T-helper 9 cell (primary cell): ENCODE measurements around the gene GRM4.
A peak's percentile ranks its signal among the peaks of the same experiment; 100 is the strongest.

ENCODE experiments used
- DNase-seq: peaks from one replicate; pipeline ENCODE4 v3.0.0-alpha.2; 2020

GRM4 gene

GRCh38 chr6:34142061-34142998 lies 3.6 kb downstream of the GRM4 start:
- DNase-seq = no peak

DNA sequence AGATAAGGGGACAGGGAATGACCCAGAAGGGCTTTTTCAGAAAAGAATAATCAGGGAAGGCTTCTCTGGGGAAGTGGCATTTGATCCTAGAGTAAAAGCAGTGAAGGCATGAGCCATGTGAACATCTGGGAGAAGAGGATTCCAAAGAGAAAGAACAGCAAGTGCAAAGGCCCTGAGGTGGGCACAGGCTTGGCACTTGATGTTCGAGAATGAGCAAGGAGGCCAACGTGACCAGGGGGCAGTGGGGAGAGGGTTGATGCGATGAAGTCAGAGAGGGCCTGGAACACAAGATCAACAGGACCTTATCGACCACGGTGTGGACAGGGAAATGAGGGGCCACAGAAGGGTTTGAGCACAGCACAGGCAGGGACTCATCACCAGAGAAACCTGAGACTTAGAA lies 5.8 kb downstream of the GRM4 start:
- DNase-seq = no peak

DNA sequence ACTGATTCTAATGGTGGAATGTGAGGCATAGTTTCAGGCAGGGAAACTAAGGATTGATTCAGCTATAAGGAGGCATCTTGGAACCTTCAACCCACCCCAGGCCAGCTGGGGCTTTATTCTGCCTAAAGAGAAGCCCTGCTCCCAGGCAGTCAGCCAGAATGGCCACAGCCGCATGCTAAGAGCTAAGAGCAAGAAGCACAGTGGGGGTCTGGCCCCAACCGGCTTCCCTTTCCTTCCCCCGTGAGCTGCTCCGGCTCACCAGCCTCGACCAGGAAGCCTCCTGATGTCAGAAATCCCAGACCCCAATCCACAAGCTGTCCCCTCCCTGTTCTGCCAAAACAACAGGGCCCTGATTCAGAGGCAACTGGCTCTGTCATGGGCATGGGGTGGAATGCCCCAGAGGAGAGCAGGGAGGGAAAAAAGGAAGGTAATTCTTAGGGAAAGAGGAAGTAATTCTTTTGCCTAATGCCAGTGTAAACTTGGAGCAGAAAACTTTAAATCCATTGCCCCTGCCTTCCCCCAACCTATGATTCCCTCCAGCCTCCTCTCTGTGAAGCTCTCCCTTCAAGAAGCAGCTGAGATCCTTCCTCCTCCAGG lies 6.9 kb downstream of the GRM4 start:
- DNase-seq = no peak

GRCh38 chr6:34138191-34138590 lies 7.7 kb downstream of the GRM4 start:
- no peak for DNase-seq

GRCh38 chr6:34135541-34135940 lies 10.3 kb downstream of the GRM4 start:
- no peak for DNase-seq

GRCh38 chr6:34132486-34133185 lies 13.3 kb downstream of the GRM4 start:
- no peak for DNase-seq

DNA sequence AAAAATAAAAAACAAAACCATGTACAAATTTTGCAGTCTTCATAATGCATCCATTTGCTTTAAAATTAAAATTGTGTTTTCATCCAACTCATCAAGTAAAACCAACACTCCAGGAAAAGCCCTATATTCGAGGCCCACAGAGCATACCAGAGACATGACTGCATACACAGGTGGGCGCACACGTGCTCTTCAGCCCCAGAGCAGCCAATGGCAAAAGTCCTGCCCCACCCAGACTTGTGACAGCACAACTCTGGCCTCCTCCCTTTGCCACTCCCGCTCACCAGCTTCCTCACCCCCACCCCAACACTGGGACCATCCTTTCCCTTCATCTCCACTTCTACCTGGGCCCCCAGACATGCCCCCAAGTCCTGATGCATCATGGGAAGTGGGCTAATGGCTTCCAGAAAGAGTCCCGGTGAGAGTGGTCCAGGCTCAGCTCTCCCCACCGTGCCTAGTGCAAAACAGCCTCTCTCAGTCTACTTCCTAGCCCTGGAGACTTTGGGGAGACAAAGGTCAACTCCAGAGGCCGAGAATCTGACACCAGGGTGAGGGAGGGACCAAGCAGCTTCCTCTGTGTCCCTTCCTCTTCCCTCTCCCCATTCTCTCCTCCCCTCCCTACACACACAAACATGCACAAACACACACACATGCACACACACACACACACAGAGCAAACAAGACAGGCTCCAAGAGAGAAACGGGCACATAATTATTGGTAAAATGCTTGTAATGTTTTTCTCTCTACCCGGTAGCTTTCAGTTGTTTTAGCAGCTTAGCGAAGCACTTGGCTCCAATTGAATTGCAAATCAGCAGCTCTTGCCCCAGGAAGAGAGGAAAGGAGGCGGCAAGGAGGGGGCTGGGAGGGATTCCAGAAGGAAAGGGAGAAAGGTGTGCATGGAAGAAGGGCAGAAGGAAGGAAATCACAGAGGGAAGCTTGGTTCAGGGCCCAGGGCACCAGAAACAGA lies 14.3 kb downstream of the GRM4 start:
- DNase-seq = no peak

GRCh38 chr6:34130862-34131261 lies 15.0 kb downstream of the GRM4 start:
- DNase-seq = no peak

DNA sequence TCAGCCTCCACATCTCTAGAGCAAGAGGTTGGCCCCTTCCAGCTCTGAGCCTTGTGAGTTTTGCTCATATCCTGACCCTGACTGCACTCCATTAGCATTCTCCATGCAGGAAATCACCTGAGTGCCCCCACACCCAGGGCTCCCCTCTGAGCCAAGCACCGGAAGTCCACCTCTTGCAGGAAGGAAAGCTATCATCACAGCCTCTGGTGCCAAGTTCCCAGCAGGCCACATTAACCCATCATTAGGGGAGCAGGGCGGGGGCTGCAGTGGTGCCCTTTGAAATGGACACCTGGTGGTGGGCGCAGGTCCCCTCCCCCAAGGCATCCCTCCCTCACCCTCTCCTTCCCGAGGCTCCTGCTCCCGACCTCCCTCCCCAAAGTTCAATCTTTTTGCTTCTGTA lies 16.1 kb downstream of the GRM4 start:
- DNase-seq = no peak

GRCh38 chr6:34128045-34128444 lies 17.8 kb downstream of the GRM4 start:
- no peak for DNase-seq

DNA sequence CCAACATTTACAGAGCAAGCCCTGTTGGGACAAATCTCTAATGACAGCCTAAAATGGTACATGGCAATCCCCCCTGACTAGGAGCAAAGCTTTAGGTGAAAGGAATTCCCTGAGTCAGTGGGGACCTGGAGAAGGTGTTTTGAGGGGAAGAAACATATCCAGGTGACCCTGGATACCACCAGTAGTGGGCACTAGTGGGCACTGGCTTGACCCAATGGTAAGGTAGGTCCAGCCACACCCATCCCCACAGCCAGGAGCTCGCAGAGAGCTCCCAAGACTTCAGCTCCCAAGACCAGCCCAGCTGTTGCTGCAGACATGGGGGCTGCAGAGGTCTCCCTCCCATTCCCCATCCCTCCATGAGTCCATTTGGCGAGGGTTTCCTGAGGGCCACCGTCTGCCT lies 19.5 kb downstream of the GRM4 start:
- no peak for DNase-seq

- DNase-seq = no peak
Observed at GRCh38 chr6:34125939-34126338, 19.9 kb downstream of the GRM4 start.

DNA sequence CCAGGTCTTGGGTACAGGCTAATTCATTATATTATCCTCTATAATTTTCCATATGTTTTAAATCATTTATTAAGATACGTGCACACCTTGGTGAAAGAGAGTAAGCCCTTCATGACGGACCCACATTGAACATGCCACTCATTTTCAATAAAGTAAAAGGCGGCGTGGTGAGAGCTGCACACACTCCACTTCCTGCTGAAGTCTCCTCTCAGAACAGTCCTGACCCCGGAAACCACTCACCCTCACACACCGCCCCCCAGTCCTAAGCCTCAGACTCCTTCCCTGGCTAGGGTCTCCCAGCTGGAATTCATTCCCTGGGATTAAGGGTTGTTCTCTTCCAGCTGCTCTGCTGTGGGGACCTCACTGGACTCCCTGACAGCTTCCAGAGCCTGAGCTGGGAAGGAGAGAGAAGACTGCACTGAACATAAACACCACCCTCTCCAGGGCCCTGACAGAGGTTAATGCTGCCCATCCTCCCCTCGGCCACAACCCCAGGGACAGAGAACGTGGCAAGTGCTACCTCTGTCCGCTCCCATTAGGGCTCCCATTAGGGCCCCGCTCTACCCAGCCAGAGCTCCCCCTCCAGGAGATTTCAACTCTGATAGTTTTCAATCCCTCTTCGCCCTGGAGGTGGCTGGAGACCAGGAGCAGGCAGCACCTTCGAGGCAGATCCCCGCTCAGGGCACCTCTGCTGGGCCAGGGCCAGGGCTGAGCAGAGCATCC lies 24.8 kb downstream of the GRM4 start:
- DNase-seq = no peak

DNA sequence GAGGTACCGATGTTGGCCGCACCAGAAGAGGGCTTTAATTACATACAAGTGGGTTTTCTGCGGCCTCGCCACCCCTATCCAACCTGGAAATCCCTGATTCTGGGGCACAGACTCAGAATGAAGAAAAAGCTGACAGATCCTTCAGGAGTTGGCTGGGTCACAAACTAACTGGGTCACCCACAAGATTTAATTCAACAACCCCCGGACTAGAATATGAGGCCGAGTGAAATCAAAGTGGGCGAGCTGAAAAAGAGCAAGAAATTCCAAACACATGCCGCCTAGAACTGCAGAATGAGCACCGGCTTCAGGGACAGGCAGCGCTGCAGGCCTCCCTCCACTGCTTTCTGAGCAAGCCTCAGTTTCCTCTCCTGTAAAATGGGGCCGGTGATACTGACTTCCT lies 30.0 kb downstream of the GRM4 start:
- DNase-seq = no peak

GRCh38 chr6:34115403-34115795 lies 30.5 kb downstream of the GRM4 start:
- DNase-seq = peak; percentile 26

DNA sequence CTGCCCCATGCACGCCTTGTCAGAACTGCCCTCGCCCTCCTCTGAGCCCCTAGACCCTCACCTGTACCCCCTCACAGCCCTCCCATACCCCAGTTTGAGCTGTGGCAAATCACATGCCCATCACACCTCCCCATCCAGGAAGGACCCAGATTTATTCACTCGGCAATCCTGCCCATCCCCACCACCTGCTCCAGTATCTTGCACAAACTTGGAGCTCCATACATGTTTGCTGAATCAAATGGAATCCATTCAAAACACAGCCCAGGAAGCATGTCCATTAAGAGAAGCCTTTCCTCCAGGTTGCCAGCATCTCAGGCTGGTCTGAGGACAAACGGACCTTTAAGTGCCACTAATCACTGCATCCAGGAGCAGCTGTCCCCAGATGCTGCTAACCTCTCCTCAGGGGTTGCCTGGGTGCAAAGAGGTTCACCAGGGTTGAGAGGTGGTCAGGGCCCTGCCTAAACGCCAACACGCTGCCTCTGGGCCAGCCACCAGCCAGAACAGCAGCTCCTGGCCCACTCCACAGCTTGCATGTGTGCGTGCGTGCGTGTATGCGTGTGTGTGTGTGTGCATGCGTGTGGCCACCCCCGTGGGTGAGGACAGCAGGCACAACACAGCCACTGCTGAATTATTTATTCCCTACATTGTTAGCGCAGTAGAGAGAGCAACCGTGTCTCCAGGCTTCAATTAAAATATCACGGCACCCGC lies 31.0 kb downstream of the GRM4 start:
- no peak for DNase-seq

DNA sequence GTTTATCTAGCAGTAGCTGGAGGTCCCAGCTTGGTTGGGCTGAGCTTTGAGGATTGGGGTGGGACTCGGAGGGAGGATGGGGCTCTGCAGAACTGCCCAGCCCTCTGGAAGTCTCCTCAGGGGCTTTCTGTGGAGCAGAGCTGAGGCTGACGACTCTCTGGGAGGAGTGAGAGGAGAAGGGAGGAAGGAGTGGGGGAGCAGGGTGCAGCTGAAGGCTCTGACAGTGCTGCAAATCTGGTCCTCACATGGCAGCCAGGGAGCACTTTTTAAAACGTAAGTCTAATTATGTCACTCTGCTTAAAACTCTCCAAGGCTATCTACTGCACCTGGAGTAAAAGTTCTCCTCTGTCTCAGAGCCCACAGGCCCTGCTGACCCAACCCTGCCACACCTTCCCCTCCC lies 32.4 kb downstream of the GRM4 start:
- no peak for DNase-seq

DNA sequence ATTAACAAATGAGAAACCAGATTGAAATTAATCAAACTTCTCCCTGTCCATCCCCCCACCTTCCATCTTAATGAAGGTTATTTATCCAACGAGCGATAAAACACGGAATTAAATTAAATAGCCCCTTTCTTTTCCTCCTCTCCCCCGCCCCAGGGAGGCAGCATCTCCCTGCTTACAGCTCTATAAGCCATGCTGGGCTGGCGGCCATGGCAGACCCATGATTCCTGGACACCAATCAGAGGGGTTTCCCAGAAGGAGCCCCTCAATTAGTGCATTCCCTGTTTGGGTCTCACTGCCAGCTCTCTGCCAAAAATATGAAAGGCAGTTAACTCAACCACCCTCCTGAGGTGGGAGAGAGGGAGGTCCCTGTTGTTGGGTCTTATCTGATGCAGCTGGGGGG lies 33.8 kb downstream of the GRM4 start:
- no peak for DNase-seq

DNA sequence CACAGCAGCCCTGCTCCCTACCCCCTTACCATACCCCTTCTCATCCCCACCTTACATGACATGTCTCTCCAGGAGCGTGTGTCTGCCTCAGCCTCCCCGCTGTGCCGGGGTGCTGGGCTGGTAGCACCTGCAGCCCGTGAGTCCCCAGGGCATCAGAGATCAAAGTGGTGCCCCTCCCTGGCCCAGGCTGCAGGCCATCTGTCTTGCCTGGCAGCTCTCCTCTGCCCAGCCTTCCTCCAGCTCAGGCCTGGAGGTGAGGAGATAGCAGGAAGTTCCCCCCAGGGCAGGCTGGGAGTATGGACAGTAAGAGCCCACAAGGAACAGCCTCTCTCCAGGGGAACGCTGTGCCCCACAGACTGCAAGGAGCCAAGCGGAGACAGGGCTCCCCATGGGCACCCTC lies 35.3 kb downstream of the GRM4 start:
- DNase-seq = no peak

DNA sequence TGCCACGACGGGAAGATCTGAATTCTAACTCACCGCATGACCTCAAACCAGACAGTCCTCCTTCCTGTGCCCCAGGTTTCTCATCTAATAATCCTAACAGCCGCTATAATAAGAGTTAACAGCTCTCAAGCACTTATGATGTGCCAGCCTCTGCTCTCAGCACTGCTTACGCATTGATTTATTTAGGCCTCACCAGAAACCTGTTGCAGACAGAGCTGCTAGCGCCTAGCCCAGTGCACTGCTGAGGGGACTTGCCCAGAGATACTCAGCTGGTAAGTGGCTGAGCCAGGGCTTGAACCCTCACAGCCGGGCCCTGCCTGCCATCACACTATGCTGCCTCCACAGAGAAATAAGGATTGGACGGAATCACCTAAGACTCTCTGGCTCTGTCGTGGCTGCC lies 37.7 kb downstream of the GRM4 start:
- DNase-seq = no peak

GRCh38 chr6:34106900-34107299 lies 39.0 kb downstream of the GRM4 start:
- DNase-seq = no peak
